Cardiac fibroblast (primary cell): ENCODE measurements around the gene UHMK1.
A peak's percentile ranks its signal among the peaks of the same experiment; 100 is the strongest.

Experiments used
- DNase-seq, 2 donors: peaks; one replicate each; pipeline versions ENCODE4 v3.0.0 to v3.0.0-alpha.2; 2010; ENCODE audit warnings: low read depth in 2 of 2
- H3K4me3 ChIP-seq, 2 donors: replicated peaks in 1 of 2; 1 replicate in 1 of 2; 2 replicates in 1 of 2; pipeline ENCODE4 v1.5.1; 2011; ENCODE audit warnings: low read depth in 2 of 2, low read length in 2 of 2, mild to moderate bottlenecking in 2 of 2, moderate library complexity in 1 of 2
- TF ChIP-seq, protein P1 (sequence below): IDR thresholded peaks from one replicate; pipeline ENCODE4 v1.5.1; 2011; ENCODE audit warnings: low read depth, mild to moderate bottlenecking, low read length, inconsistent platforms

The UHMK1 gene

GRCh38 chr1:162470216-162470615, 27.4 kb upstream of the UHMK1 start:
- peak in 1 of 2 donors; percentile 21 for DNase-seq
- no peak overlapping the region for H3K4me3 ChIP-seq
- TF ChIP-seq, protein P1, sequence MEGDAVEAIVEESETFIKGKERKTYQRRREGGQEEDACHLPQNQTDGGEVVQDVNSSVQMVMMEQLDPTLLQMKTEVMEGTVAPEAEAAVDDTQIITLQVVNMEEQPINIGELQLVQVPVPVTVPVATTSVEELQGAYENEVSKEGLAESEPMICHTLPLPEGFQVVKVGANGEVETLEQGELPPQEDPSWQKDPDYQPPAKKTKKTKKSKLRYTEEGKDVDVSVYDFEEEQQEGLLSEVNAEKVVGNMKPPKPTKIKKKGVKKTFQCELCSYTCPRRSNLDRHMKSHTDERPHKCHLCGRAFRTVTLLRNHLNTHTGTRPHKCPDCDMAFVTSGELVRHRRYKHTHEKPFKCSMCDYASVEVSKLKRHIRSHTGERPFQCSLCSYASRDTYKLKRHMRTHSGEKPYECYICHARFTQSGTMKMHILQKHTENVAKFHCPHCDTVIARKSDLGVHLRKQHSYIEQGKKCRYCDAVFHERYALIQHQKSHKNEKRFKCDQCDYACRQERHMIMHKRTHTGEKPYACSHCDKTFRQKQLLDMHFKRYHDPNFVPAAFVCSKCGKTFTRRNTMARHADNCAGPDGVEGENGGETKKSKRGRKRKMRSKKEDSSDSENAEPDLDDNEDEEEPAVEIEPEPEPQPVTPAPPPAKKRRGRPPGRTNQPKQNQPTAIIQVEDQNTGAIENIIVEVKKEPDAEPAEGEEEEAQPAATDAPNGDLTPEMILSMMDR: no peak

- no peak for DNase-seq
- no peak overlapping the region for H3K4me3 ChIP-seq
- TF ChIP-seq, protein P1: no peak
Observed at GRCh38 chr1:162471290-162471853, 26.2 kb upstream of the UHMK1 start.

GRCh38 chr1:162475089-162475488, 22.5 kb upstream of the UHMK1 start:
- no peak overlapping the region for H3K4me3 ChIP-seq
- TF ChIP-seq, protein P1: no peak
- no peak for DNase-seq

DNA sequence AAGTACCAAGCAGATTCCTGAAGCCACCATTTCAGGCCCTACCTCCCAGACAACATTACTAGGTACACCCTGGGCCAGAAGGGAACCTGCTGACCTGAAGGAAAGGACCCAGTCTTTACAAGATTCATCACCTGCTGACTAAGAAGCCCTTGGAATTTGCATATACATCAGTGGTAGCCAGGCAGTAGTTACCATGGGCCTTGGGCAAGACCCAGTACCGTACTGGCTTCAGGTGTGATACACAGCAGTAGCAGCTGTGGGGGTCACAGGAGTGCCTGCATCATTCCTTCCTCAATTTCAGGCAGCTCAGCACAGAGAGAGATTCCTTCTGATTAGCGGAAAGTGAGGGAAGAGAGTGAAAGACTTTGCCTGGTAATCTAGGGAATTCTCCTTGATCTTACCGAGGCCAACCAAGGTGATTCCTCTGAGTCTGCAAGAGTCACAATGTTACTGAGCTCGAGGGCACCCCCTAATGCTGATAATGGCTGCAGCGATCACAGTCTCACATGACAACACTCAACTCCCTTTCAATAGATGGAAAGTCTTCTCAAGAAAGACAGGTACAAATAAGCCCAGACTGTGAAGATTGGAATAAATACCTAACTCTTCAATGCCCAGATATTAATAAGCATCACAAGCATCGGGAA, 22.0 kb upstream of the UHMK1 start:
- H3K4me3 ChIP-seq: no peak overlapping the region
- DNase-seq: no peak
- TF ChIP-seq, protein P1: no peak

- H3K4me3 ChIP-seq: no peak overlapping the region
- TF ChIP-seq, protein P1: no peak
- DNase-seq: no peak
Observed at GRCh38 chr1:162476620-162477019, 21.0 kb upstream of the UHMK1 start.

- H3K4me3 ChIP-seq: no peak overlapping the region
- peak in 1 of 2 donors; percentile 42 for DNase-seq
- TF ChIP-seq, protein P1: no peak
Observed at GRCh38 chr1:162485236-162485635, 12.4 kb upstream of the UHMK1 start.
